Mucosa of stomach (tissue), 1 donor: ENCODE measurements around the gene MAN1C1.

Experiments
- H3K27me3 ChIP-seq: one replicate; pipeline ENCODE4 v1.7.0; 2013; ENCODE audit warnings: mild to moderate bottlenecking, low read length; ENCODE audit not compliant: control insufficient read depth, insufficient read depth
- H3K36me3 ChIP-seq: one replicate; pipeline ENCODE4 v1.7.0; 2013; ENCODE audit warnings: low read length; ENCODE audit not compliant: control insufficient read depth, insufficient read depth
- H3K4me1 ChIP-seq: one replicate; pipeline ENCODE4 v1.7.0; 2013; ENCODE audit warnings: mild to moderate bottlenecking, low read length; ENCODE audit not compliant: control insufficient read depth, insufficient read depth
- H3K4me3 ChIP-seq: one replicate; pipeline ENCODE4 v1.7.0; 2013; ENCODE audit warnings: low read length
- H3K9ac ChIP-seq: one replicate; pipeline ENCODE4 v1.7.0; 2013; ENCODE audit warnings: mild to moderate bottlenecking, low read length, moderate library complexity
- H3K9me3 ChIP-seq: one replicate; pipeline ENCODE4 v1.7.0; 2013; ENCODE audit warnings: mild to moderate bottlenecking, low read length, moderate library complexity; ENCODE audit not compliant: control insufficient read depth
- donor health status: Pancreatic carcinoma.

The MAN1C1 gene

DNA sequence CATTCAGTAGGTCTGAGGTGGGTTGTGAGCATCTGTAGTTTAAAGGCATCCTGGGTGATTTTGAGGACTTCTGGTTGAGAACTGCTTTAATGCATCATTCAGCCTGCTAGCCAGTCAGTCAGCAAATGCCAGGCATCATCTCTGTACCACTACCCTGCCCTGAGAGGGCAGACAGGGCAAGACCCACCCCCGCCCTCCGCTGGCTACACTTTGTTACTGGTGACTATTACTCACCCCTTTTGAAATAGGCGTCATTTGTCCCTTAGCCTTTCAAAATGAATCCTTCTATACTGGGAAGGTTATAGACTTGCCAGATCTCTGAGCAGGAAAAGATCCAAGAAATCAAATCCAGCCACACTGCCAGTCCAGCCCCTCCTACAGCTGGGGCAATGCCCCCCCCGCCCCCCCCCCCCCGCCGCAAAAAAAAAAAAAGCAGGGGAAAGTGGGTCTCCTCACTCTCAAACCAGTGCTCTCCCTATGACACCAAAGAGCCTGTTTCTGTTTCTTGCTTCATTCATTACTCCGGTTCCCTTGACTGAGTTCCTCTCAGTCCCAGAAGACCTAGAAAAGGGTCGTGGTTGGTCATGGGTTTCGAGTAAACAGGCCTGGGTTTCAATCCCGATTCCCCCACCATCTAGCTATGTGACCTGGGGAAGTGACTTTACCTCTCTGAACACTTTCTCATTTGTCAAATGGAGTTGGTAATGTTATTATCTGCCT lies 187.8 kb downstream of the MAN1C1 start:
- no peak overlapping the region for H3K9ac ChIP-seq
- H3K9me3 ChIP-seq = no peaks in the 10 kb centered on the region
- peaks cover 10% of the 10 kb centered on the region for H3K4me1 ChIP-seq
- no peaks in the 10 kb centered on the region for H3K36me3 ChIP-seq
- H3K4me3 ChIP-seq = no peak overlapping the region
- H3K27me3 ChIP-seq = no peaks in the 10 kb centered on the region

DNA sequence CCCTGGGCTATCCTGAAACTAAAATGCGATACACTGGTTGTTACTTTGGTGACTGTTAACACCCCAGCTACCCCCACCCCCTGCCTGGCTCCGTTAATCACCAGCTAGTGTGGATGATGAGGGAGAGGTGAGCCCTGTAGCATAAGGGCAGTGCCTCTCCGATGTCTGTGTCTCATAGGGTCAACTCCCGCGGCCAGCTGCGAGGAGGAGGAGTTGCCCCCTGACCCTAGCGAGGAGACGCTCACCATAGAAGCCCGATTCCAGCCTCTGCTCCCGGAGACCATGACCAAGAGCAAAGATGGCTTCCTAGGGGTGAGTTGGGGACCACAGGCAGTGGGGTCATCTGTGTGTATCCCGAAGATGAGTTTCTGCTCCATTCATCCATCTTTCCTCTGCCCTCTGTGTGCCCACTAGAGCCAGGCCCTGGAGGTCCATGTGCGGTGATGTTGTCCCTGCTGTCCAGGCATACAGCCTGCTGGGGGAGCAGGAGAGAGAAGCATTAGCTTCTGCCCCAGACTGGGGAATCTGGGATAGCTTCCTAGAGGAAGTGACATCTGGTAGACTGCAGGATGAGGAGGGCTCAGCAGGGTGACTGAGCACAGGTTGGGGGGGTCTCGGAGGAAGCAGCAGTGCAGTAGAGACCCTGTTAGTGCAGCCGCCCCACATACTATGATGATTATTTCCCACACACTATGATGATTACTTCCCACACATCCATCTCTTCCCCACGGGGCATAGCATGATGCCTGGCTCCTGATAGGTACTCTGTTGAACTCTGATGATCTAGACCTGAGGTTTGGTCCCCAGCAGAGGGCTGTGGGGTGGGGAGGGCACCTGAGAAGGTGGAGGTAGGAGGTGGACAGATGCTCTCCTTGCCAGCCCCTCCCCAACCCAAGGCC lies 188.6 kb downstream of the MAN1C1 start:
- no peaks in the 10 kb centered on the region for H3K9me3 ChIP-seq
- no peak overlapping the region for H3K4me3 ChIP-seq
- H3K27me3 ChIP-seq = no peaks in the 10 kb centered on the region
- no peaks in the 10 kb centered on the region for H3K36me3 ChIP-seq
- H3K9ac ChIP-seq = no peak overlapping the region
- peaks cover 7% of the 10 kb centered on the region for H3K4me1 ChIP-seq

DNA sequence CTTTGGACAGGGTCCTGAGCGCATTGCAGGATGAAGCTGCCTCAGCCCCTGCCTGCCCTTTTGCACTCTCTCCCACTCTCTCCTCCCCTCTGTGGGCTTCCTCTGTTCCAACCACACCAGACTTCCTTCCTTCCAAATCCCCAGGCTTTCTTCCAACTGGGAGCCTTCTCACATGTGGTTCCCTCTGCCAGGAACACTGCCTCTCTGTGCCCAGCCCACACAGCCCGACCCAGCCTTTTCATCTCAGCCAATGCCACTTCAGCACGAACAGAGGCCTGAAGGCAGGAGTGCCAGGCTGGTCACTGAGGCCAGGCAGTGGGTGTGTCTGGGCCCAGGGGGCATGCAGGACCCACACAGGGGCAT lies 189.3 kb downstream of the MAN1C1 start:
- Histone ChIP-seq H3K9me3 (no peaks in the 10 kb centered on the region), H3K27me3 (no peaks in the 10 kb centered on the region), H3K36me3 (no peaks in the 10 kb centered on the region), H3K4me3 (no peak overlapping the region), H3K9ac (no peak overlapping the region), H3K4me1 (peaks cover 5% of the 10 kb centered on the region)

DNA sequence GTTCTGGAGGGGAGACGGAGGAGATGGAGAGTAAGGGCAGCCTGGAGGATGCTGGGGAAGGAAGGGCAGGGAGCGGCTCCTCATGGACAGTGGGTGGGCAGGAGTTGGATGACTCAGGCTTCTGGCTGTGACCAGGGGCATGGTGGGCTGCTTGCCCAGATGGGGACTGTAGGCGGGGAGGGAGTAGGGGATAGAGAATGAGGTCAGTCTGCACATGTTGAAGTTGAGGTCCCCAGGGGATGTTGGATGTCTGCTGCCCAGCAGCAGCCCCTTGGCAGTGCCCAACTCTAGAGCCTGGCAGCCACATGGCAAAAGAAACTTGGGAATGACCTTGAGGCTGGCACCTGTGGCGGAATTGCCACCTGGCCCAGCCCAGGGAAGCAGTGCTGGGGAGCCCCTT lies 189.8 kb downstream of the MAN1C1 start:
- Histone ChIP-seq H3K4me1 (no peaks in the 10 kb centered on the region), H3K4me3 (no peak overlapping the region), H3K27me3 (no peaks in the 10 kb centered on the region), H3K9ac (no peak overlapping the region), H3K36me3 (no peaks in the 10 kb centered on the region), H3K9me3 (no peaks in the 10 kb centered on the region)

DNA sequence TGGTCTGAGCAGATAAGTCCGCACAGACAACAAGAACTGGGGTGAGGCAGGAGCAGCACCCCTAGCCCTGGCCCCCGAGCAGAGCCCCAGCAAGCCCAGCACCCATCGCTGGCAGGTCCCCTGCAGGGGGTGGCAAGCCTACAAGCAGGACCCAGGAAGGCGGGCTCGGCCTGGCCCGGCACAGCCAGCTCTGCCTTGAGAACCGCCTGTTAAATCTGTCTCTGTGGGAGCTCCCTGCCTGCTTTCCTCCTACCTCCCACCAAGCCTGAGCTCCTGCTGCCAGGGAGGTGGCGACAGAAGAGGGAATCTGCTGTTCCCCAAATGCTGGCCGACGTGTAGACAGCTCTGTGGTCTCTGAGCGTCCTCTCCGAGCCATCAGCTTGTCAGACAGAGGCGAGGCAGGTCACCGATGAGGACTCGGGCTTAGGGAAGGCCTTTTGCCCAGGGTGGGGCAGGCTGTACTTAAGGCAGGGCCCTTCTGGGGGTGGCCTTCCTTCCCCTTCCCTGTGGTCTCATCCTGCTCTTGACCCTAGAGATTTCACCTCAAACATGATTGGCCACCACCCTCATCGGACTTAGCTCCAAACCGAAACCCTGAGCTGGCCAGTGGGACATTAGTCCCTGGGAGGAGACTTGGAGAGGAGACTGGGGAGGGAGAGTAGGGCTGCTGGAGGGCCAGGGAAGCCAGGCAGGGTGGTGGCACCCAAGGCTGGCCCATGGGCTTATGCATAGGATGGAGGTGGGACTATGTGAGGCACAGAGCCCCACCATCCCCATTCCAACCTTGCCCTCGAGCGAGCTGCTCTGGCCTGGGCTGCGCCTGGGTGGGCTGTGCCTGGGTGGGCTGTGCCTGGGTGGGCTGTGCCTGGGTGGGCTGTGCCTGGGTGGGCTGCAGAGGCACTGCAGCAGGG lies 191.1 kb downstream of the MAN1C1 start:
- Histone ChIP-seq H3K9ac (no peak overlapping the region), H3K4me3 (no peak overlapping the region), H3K9me3 (no peaks in the 10 kb centered on the region), H3K36me3 (no peaks in the 10 kb centered on the region), H3K4me1 (no peaks in the 10 kb centered on the region), H3K27me3 (no peaks in the 10 kb centered on the region)

DNA sequence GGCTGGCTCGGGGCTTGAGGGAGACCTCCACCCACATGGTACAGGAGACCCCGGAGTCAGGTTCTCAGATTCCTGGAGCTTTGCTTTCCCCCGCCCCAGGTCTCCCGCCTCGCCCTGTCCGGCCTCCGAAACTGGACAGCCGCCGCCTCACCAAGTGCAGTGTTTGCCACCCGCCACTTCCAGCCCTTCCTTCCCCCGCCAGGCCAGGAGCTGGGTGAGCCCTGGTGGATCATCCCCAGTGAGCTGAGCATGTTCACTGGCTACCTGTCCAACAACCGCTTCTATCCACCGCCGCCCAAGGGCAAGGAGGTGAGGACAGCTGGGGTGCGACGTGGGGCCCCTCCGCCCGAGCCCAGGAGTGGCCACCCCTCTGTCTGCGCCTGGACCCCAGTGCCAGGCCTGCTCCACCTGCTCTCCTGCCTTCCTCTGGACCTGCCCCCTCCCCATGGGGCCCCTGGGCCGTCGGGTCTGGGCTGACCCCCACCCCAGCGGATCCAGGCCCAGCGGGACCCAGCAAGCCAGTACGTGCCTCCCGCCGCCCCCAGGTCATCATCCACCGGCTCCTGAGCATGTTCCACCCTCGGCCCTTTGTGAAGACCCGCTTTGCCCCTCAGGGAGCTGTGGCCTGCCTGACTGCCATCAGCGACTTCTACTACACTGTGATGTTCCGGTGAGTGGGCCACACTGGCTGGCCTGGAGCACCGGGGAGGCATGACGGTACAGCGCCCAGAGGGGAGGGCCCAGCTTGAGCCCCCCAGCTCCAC lies 192.1 kb downstream of the MAN1C1 start:
- no peaks in the 10 kb centered on the region for H3K36me3 ChIP-seq

DNA sequence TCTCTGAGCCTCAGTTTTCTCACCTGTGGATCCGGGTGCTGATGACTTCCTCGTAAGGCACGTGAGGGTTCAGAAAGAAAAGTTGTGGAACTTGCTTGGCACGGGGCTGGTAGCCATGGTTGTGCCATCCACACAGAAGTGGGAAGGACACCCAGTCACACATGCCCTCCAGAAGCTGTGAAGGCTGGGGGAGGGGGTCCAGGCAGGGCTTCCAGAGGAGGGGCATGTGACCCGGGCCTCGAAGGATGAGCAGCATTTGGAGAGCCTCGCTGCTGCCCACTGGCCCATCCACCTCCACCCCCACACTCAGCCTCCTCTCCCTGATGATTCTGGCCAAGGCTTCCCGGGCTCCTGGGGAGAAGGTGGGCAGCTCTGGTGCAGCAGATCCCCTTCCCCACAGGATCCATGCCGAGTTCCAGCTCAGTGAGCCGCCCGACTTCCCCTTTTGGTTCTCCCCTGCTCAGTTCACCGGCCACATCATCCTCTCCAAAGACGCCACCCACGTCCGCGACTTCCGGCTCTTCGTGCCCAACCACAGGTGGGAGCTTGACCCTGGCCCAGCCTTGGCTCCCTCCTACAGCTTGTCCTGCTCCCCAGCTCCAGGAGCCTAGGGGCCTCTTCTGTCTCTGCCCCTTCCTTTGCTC lies 192.8 kb downstream of the MAN1C1 start:
- Histone ChIP-seq H3K9me3 (no peaks in the 10 kb centered on the region), H3K4me1 (no peaks in the 10 kb centered on the region), H3K36me3 (no peaks in the 10 kb centered on the region), H3K27me3 (no peaks in the 10 kb centered on the region), H3K9ac (no peak overlapping the region), H3K4me3 (no peak overlapping the region)

More for the DNA sequence above, 192.1 kb downstream of the MAN1C1 start:
- Histone ChIP-seq H3K27me3 (no peaks in the 10 kb centered on the region), H3K9ac (no peak overlapping the region), H3K4me3 (no peak overlapping the region), H3K4me1 (no peaks in the 10 kb centered on the region), H3K9me3 (no peaks in the 10 kb centered on the region)

DNA sequence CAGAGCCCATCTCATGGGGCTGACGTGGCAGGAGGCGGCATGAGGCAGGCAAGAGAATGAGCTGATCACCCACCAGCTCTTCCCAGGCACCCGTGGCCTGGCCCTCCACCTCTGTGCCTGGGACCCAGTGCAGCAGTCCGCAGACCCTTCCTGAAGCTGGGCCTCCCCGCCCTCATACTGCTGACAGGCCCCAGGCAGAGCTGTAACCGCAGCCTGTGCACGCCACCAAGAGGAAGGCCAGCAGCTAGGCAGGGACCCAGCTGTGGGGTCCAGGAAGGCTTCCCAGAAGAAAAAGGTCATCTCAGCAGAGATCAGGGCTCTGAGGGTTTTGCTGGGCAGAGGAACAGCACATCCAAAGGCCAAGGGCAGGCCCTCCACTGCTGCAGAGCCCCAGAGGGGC lies 193.3 kb downstream of the MAN1C1 start:
- Histone ChIP-seq H3K9me3 (no peaks in the 10 kb centered on the region), H3K27me3 (no peaks in the 10 kb centered on the region), H3K4me1 (no peaks in the 10 kb centered on the region), H3K4me3 (no peak overlapping the region), H3K9ac (no peak overlapping the region), H3K36me3 (no peaks in the 10 kb centered on the region)

DNA sequence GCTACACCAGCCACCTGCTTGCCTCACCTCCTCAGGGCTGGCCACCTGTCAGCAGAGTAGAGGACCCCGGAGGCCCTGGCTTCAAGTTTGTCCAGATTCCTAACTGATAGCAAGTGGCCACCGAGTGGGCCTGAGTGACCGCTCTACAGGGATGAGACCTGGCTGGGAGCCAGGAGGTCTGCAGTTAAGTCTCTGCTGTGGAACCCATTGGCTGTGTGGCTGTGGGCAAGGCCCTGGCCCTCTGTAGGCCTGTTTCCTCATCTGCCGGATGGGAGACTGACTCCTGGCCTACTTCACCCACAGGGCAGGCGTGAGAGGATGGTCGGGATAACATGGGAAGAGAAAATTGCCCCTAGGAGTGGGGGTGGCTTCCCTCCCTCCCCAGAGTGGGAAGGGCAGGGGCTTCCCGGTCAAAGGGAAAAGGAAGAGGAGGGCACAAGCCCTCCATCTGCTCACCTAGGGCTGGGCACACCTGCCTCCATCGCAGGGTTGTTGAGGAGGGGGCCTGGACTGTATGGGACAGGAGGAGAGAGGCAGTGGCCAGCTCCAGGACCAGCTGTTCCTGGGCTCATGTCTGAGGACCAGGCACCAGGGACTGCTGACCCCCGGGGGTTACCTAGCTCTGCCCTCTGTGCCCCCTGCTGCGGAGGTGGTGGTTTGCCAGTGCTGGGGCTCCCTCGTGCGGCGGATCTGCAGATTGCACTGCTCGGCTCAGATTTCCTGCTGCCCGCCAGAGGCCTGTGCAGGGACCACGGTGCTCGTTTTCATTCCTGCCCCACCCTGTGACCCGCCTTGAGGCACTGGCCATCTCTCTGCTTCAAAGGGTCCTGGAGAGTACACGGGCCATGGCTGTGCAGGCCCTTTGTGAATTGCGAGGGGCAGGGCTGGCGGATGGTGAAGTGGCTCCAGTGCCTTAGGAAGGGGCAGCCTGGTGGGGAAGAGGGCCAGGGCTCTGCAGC lies 194.0 kb downstream of the MAN1C1 start:
- no peaks in the 10 kb centered on the region for H3K36me3 ChIP-seq
- H3K27me3 ChIP-seq = no peaks in the 10 kb centered on the region
- H3K4me3 ChIP-seq = no peak overlapping the region
- H3K4me1 ChIP-seq = no peaks in the 10 kb centered on the region
- H3K9ac ChIP-seq = no peak overlapping the region
- no peaks in the 10 kb centered on the region for H3K9me3 ChIP-seq

DNA sequence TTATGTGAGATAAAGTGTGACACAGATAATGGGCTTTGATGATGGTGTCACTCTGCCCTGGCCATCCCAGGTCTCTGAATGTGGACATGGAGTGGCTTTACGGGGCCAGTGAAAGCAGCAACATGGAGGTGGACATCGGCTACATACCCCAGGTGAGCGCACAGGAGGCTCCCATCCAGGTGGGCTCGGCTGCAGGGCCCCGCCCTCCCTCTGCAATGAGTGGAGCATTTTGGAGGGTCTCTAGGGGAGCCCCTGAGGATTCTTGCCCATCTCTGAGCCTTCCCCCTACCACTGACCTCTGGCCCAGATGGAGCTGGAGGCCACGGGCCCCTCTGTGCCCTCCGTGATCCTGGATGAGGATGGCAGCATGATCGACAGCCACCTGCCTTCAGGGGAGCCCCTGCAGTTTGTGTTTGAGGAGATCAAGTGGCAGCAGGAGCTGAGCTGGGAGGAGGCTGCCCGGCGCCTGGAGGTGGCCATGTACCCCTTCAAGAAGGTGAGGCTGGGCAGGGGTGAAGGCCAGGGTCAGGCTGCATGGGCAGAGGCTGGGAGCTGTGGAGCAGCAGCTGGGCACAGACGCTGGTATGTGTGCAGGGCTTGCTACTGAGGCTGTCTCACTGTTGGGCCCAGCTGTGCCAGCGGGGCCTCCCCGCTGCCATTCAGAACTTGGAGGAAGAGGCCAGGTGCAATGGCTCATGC lies 194.9 kb downstream of the MAN1C1 start:
- no peaks in the 10 kb centered on the region for H3K4me1 ChIP-seq
- H3K9ac ChIP-seq = no peak overlapping the region
- no peaks in the 10 kb centered on the region for H3K36me3 ChIP-seq
- no peaks in the 10 kb centered on the region for H3K27me3 ChIP-seq
- H3K4me3 ChIP-seq = no peak overlapping the region
- H3K9me3 ChIP-seq = no peaks in the 10 kb centered on the region
